Fibroblast of villous mesenchyme (primary cell): Measurements from ENCODE around the gene TMEM256. TPM values are rescaled to one million over a fixed set of nuclear protein-coding genes. Genes with fewer than 3 reads are reported as not detected.

Experiments
- DNase-seq: peaks from one replicate; pipeline ENCODE4 v3.0.0-alpha.2; 2010; ENCODE audit warnings: low read depth
- H3K4me3 ChIP-seq: 2 replicates; pipeline ENCODE4 v1.5.1; 2011; ENCODE audit warnings: low read depth, mild to moderate bottlenecking, low read length
- CTCF ChIP-seq: IDR thresholded peaks from 2 replicates; pipeline ENCODE4 v1.5.1; 2012; ENCODE audit warnings: low read depth, mild to moderate bottlenecking, low read length; ENCODE audit not compliant: insufficient read depth
- total RNA-seq: library from RNA; depleted of rRNA; stranded (reverse); fragments of >200 nt; gene quantifications from 2 replicates; pipeline ENCODE4 v1.2.3, GENCODE V29; 2012

The TMEM256 gene
- 147 and 162 TPM in 2 replicates for total RNA-seq

GRCh38 chr17:7403977-7404736 lies at the start of gene TMEM256:
TSS of gene TMEM256 (minus strand) at chr17:7404097. CDS start at chr17:7404084, 13 bp downstream.
- no peak for TF ChIP-seq CTCF
- H3K4me3 ChIP-seq: peak within 1 kb of the TSS; percentile 83
- DNase-seq: peak; percentile 100

GRCh38 chr17:7448461-7448860 lies 44.6 kb upstream of the TMEM256 start:
- H3K4me3 ChIP-seq: no peak overlapping the region
- no peak for DNase-seq
- no peak for TF ChIP-seq CTCF

GRCh38 chr17:7445619-7445968 lies 41.7 kb upstream of the TMEM256 start:
- DNase-seq: no peak
- TF ChIP-seq CTCF: no peak
- peak overlapping the region; percentile 52 for H3K4me3 ChIP-seq

GRCh38 chr17:7444682-7445618 lies 41.1 kb upstream of the TMEM256 start, which contains the start of gene CHRNB1:
TSS of gene CHRNB1 (plus strand) at chr17:7445061. CDS start at chr17:7445128, 67 bp downstream.
- peak within 1 kb of the TSS; percentile 52 for H3K4me3 ChIP-seq
- no peak for TF ChIP-seq CTCF
- peak; percentile 42 for DNase-seq

GRCh38 chr17:7443499-7444485 lies 39.9 kb upstream of the TMEM256 start:
- DNase-seq: no peak
- H3K4me3 ChIP-seq: no peak overlapping the region
- TF ChIP-seq CTCF: no peak

GRCh38 chr17:7442142-7442541 lies 38.2 kb upstream of the TMEM256 start:
- no peak for DNase-seq
- TF ChIP-seq CTCF: no peak

More at GRCh38 chr17:7442142-7442541, 38.2 kb upstream of the TMEM256 start:
- H3K4me3 ChIP-seq: no peak overlapping the region
